Activated CD8-positive, alpha-beta memory T cell treated with anti-CD3 and anti-CD28 coated beads for 24 hours (primary cell): ENCODE results near the gene KLF13.
A peak's percentile ranks its signal among the peaks of the same experiment; 100 is the strongest.

Experiments
- DNase-seq: peaks from one replicate; pipeline ENCODE4 v3.0.0-alpha.2; 2020

The KLF13 gene

DNA sequence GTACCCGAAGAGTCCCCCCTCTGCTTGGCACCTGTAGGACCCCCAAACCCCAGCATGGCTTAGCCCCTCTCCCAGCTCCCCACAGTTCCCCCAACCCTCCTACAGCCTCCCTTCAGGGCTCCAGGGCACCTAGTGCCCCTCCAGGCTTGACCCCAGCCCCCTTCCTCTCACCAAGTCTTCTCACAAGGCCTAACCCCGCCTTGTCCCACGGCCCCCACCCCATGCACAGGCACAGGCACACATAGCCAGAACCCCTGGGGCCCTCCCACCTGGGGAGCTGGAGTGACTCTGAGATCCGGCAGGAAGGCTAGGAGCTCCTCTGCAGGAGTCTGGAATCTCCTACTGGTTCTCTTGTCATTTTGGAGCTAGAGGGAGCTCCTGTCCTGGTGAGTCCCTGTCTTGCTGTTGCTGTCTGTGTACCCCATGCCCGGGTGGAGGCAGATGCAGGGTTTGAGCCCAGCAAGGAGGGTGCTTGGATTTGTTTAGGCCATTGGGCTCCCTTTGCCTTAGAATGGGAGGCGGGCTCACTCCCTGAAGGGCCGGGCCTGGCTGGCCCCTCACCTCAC lies 39.6 kb downstream of the KLF13 start:
- DNase-seq = peak; percentile 78

GRCh38 chr15:31367021-31367729 lies 40.5 kb downstream of the KLF13 start:
- no peak for DNase-seq

DNA sequence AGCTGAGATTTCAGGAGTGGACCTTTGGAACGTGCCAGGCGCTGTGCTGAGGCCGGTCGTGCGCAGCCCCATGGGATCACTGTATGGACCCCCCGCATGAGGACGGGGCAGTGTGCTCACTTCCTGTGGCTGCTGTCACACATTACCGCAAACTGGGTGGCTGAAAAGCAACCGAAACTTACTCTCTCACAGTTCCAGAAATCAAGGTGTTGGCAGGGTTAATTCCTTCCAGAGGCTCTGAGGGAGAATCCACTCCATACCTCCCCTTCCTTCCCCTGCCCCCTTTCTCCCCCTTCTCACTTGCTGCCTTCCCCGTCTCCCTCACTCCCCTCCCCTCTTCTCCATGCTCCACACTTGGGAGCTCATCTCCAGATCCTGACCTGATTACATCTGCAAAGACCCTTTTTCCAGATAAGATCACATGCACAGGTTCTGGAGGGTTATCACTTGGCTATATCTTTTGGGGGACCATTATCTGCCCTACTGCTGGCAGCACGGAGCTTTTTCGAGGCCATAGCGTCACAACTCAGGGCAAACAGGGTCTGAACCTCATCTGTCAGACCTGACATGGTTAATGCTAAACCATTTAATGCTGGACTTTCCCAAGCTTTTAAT lies 41.2 kb downstream of the KLF13 start:
- DNase-seq = no peak

DNA sequence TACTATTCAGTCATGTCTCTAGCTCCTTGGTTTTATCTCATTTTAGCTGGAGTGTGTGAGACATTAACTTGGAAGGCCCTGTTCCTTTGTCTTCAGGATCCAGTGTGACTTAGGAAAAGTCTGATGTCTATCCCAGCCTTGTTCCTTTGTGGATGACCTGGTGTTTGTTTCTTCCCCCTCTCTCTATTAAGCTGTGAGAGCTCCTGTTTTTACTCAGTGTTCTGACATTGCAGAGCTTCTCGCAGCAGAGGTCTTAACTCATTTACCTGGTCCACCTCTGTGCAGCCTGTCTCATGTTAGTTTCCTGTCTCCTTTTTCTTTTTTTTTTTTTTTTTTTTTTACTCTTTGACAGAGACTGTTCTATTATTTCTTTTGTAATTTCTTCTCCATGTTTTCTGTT lies 43.1 kb downstream of the KLF13 start:
- no peak for DNase-seq

DNA sequence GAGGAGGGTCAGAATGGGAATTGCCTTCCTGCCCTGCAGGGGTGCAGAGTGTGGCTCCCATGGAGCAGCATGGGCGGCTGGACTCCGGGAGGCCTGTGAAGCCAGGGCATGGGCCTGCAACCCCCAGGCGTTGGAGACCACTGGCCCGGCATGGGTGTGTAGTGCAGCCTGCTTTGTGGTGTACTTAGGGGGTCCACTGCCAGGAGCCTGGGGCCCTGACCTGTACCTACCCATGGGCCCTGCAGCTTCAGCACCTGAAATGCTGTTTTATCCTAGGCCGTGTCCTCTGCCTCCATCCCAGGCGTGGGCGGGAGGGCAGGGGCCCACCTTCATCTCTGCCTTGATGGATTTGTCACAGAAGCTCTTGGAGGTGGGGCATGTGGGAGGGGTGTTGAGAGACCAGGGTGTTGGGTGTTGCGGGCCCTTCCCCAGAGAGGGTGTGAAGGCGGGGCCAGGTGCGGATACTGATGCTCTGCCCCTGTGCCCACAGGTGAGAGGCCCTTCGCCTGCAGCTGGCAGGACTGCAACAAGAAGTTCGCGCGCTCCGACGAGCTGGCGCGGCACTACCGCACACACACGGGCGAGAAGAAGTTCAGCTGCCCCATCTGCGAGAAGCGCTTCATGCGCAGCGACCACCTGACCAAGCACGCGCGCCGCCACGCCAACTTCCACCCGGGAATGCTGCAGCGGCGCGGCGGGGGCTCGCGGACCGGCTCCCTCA lies 45.0 kb downstream of the KLF13 start:
- DNase-seq = no peak

DNA sequence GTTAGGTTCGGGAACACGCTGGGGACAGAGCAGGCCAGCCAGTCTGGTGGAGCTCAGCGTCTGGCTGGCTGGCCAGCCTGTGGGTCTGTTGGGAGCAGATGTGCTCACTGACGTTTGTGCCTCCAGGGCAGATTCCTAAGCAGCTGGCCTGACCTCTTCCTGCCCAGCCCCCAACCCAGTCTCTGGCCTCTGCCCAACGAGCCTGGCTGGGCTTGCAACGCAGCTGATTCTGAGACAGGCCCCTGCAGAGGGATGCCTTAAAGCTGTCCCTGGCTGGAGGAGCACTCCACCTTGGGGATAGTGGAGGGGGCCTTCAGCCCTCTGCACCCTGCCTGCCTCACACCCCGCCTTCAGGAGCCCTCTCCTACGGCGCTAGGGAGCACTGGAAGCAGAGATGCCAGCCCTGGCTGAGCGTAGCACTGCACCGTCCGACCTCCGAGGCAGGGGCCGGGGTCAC lies 46.0 kb downstream of the KLF13 start:
- DNase-seq = no peak

DNA sequence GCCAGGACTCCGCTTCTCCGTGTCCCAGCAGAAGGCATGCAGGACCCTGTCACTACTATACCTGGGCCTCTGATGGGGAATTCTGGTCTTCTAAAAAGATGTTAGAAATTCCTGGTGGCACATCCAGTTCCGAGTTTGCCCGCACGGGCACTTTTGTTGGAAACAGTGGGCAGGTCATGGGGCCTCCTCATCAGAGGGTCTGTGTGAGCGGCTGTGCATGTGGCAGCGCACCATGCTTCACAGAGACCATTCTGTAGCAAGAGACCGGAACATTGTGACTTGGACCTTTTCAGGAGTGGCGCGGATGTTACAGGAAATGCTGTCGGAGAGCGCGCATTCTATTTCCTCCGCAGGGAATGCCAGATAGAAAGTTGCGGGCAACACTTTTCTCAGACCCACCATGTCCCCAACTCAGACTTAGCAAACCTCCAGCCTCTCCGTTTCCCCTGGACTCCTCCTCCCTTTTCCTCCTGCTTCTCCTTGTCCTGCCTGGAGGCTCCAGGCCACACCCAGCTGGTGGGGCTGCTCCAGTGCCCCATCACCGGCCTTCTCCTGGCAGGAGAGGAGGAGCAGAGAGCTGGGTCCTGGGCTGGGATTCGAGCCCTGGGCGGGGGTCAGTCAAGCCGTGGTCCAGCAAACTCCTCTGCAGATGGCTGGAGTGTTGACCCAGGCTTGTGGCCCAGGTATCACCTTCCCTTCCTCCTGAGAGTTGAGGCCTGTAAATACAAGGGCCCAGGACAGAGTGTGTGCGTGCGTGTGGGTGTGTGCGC lies 46.6 kb downstream of the KLF13 start:
- no peak for DNase-seq

- DNase-seq = no peak
Observed at GRCh38 chr15:31373970-31374369, 47.3 kb downstream of the KLF13 start.

DNA sequence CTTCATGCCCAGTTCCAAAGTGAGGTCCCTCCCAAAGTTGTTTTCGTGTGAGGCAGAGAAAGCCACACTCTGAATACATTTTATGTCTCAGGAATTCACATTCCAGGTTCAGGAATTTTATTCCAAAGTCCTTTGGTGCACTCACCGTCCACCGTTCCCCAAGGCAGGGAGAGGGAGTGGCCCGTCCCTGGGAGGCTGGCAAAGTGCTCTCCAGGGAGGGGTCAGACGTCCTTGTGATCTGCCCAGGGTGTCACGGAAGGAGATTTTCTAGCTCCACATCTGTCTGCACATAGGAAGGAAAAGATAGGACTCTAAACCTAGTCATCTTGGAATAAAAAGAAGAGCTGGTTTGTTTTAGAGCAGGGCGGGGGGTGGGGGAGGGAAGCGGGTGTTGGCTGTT lies 47.9 kb downstream of the KLF13 start:
- no peak for DNase-seq

DNA sequence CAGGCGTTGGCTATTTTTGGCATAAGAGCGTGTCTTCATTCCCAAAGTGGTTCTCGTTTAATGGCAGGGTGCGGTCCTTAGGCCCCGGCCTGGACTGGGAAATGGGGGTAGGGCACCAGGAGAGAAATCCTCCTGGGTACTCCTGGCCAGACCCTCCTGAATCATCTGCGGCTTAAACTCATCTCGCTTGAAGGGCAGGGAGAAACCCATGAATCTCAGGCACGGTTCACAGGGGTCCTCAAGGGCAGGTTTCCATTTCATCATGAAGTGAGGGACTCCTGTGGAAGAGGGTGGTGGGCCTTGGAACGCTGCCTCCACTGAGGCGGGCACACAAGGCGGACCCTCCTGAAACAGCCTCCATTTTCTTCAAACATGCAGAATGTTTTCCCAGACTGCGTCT lies 48.4 kb downstream of the KLF13 start:
- no peak for DNase-seq

- no peak for DNase-seq
Observed at GRCh38 chr15:31375772-31376171, 49.1 kb downstream of the KLF13 start.

- DNase-seq = no peak
Observed at GRCh38 chr15:31376511-31376910, 49.9 kb downstream of the KLF13 start.

DNA sequence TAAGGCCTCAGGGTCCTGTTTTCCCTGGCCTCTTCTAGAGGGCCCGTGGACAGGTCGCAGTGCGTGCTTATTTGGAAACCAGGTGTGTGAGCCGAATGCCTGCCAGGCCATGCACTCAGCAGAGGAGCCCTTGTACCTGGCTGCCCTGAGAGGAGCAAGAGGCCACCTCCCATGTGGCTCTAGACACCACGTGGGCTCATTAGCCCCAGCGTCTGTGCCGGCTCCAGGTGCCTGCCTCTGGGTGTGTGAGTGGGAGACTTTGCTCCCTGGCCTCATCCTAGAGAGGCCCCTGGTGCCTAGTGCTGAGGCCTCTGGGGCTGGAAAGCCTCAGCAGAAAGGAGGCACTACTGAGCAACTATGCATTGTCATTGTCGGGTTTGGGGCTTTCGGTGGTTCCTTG lies 50.4 kb downstream of the KLF13 start:
- no peak for DNase-seq

- DNase-seq = no peak
Observed at GRCh38 chr15:31378363-31378903, 51.8 kb downstream of the KLF13 start.

GRCh38 chr15:31379042-31379441 lies 52.4 kb downstream of the KLF13 start:
- DNase-seq = no peak

- DNase-seq = no peak
Observed at GRCh38 chr15:31379577-31379976, 52.9 kb downstream of the KLF13 start.

GRCh38 chr15:31381801-31382712 lies 55.4 kb downstream of the KLF13 start:
- DNase-seq = no peak

GRCh38 chr15:31382713-31383045 lies 56.0 kb downstream of the KLF13 start:
- no peak for DNase-seq

- no peak for DNase-seq
Observed at GRCh38 chr15:31383139-31383538, 56.5 kb downstream of the KLF13 start.

DNA sequence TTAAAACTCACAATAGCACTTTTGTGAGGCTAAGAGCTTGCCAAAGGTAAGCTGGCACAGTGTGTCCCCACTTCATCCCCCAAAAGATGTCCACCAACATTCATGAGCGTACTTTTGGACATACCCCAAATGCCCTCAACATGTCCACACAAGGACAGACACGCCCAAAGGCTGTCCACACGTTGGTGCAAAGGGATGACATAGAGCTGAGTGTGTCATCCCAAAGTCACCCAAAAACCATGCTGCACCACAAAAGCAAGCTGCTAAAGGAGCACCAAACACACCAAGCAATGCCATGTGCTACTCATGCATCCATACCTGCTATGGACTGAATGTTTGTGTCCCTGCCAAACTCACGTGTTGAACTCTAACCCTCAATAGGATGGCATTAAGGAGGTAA lies 57.9 kb downstream of the KLF13 start:
- DNase-seq = no peak

GRCh38 chr15:31385736-31386135 lies 59.1 kb downstream of the KLF13 start:
- no peak for DNase-seq

DNA sequence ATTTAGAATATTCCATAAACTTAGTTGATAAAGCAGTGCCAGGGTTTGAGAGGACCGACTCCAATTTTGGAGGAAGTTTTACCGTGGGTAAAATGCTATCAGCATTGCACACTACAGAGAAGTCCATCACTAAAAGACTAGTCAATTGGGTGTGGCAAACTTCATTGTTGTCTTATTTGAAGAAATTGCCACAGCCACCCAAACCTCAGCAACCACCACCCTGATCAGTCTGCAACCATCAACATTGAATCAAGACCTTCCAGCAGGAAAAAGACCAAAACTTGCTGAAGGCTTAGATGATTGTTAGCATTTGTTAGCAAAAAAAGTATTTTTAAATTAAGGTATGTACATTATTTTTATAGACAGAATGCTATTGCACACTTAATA lies 60.5 kb downstream of the KLF13 start:
- peak; percentile 56 for DNase-seq
